HG02840 (cell line): Measurements from ENCODE around the gene HYI.

Experiments used
- ATAC-seq: cut with Tn5 transposase; IDR thresholded peaks from one replicate; pipeline ENCODE4 v1.9.1; 2021; ENCODE audit warnings: mild to moderate bottlenecking, moderate library complexity, moderate number of reproducible peaks; ENCODE audit not compliant: unreplicated experiment, low FRiP score

Gene HYI

DNA sequence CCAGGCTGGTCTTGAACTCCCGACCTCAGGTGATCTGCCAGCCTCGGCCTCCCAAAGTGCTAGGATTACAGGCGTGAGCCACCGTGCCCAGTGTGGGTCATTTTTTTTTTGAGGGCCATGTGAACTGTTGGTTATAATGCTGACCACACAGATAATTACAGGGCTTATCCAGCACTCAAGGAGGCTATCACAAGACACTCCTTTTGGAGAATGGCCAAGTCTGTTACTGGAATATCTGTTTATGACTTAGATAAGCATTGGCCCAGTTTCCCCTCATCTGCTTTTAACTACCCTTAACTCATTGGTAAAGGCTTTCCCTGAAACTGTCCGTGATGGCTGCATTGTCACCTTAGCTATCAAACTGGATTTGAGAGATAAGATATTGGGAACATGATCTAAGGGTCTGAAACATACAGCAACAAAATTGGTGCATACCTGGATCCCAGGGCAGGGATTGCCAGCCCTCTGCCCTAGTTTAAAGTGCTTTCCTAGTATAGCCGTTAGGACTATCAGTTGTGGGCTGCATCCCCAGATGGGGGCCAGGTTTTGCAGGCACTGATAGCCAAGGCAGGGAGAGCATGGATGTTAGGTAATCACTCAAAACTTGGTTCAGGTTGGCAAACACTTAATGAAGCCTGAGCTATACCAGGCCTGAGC lies 48.4 kb downstream of the HYI start:
- no peak for ATAC-seq

DNA sequence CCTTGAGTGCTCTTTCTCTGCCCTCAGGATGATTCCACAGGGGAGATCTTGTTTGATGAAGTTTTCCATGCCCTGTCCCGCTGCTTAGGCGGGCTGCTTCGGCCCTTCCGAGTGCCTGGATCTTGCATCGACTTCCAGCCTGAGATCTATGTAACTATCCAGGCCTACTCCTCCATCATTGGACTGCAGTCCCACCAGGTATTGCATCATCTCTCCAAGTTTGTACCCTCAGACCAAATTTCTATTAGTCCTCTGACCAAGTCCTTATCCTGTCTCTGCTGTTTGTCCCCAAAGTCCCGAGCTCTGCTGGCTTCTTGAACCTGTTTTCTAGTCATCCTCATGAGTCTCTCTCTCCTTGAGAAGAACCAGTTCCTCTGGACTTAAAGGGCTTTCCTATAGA lies 49.4 kb downstream of the HYI start:
- ATAC-seq, result no peak

DNA sequence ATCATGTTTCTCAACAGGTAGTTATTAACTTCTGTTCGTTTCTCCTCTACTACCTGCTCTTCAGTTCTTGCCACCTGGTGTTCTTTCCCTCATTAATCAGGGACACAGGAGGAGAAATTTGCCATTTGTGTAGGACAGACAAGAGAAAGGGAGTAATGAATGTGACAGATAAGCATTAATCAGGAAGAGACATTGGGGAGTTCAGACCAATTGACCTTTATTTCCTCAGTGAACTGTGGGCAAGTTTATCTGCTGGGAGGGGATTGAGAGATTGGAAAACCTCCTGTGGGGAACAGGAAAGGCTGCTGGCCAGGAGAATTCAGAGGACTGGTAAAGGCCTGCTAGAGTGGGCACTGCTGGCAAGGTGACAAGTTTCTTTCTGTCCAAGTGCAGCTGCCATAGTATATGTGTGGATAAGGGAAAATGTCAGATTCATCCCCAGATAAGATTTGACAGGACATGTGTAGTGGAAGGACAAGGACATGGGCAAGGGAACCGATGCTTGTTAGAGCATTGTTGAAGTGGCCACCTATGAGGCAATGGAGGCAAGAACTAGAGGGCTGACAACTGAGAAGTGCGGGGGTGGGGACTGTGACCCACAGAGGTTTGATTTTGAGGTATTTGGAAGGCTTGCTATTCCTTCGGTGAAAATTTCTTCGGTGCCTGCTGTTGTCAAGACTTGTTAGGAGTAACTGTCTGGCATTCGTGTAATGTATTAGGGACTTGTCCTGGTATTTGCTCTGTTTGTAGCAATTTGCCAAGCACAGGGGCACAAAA lies 51.5 kb downstream of the HYI start:
- ATAC-seq, result no peak
